ENCODE results near the gene KRT80. TPM values are rescaled to one million over a fixed set of nuclear protein-coding genes. Genes with fewer than 3 reads are reported as not detected.

Gene KRT80
- total and polyA plus RNA-seq, 2 of the 13 experiments (the other 11 are each of a cell fraction or from before 2014, with no cell fraction given): 0.27 to 0.53 TPM

GRCh38 chr12:52119398-52120254, 72.2 kb downstream of the KRT80 start (continued):
- TF ChIP-seq PATZ1 (CRISPR knock-in tag; IDR thresholded peaks at IDR 0.05) (peak; percentile 89), CERS6 (CRISPR knock-in tag; IDR thresholded peaks at IDR 0.05) (no peak), ZBTB37 (CRISPR knock-in tag; IDR thresholded peaks at IDR 0.05) (no peak), ZFP91 (CRISPR knock-in tag; IDR thresholded peaks at IDR 0.05; ENCODE audit: borderline replicate concordance) (peak; percentile 40; the same call in 1 of the 2 replicates), ZNF883 (CRISPR knock-in tag; IDR thresholded peaks at IDR 0.05; ENCODE audit: not compliant biosample characterization) (no peak), ZNF136 (CRISPR knock-in tag; IDR thresholded peaks at IDR 0.05; ENCODE audit: low read depth) (no peak), ETV5 (CRISPR knock-in tag; IDR thresholded peaks at IDR 0.05; ENCODE audit: borderline replicate concordance) (peak; percentile 32), CSRNP2 (CRISPR knock-in tag; conservative IDR thresholded peaks at IDR 0.05; ENCODE audit: low read depth) (no peak), ZNF619 (CRISPR knock-in tag; IDR thresholded peaks at IDR 0.05) (no peak; the same call in 1 of the 2 replicates), ZNF672 (CRISPR knock-in tag; IDR thresholded peaks at IDR 0.05) (no peak), NFYB (CRISPR knock-in tag; IDR thresholded peaks at IDR 0.05) (no peak), SALL2 (CRISPR knock-in tag; IDR thresholded peaks at IDR 0.05) (peak; percentile 1; the same call in 1 of the 2 replicates), EP300 (IDR thresholded peaks at IDR 0.05; ENCODE audit: low read depth in 2 of 2, low read length in 2 of 2) (peak in 1 of 2 experiments; percentile 75; a peak in 2 of 4 replicates), EP300 (CRISPR knock-in tag; IDR thresholded peaks at IDR 0.05; ENCODE audit: borderline replicate concordance) (peak; percentile 18; the same call in 1 of the 2 replicates), RFXANK (CRISPR knock-in tag; IDR thresholded peaks at IDR 0.05) (no peak), AHR (CRISPR knock-in tag; IDR thresholded peaks at IDR 0.05) (0 out of 2 replicates have a peak, but pooled peaks have one; percentile 5), DNMT3B (CRISPR knock-in tag; conservative IDR thresholded peaks at IDR 0.05) (no peak), ONECUT2 (CRISPR knock-in tag; IDR thresholded peaks at IDR 0.05) (no peak), PCBP1 (IDR thresholded peaks at IDR 0.05; ENCODE audit: borderline replicate concordance, low read depth, low read length) (no peak), PHF8 (CRISPR knock-in tag; IDR thresholded peaks at IDR 0.05) (no peak; the same call in none of the 2 replicates), WIZ (CRISPR knock-in tag; IDR thresholded peaks at IDR 0.05) (no peak), ZNF75D (CRISPR knock-in tag; IDR thresholded peaks at IDR 0.05; ENCODE audit: borderline replicate concordance) (no peak)
